NCI-H187 (cell line): Measurements from ENCODE around the gene TEKT5.
"Not testable (repeated sequence)": the region's sequence is repeated elsewhere in the genome, so short reads cannot be mapped to it uniquely, and the experiment has no call there.

Source experiments
- DNase-seq, 2 experiments: peaks; one replicate each; lab custom pipeline; 2025; lab: John Stamatoyannopoulos, UW

TEKT5 gene

DNA sequence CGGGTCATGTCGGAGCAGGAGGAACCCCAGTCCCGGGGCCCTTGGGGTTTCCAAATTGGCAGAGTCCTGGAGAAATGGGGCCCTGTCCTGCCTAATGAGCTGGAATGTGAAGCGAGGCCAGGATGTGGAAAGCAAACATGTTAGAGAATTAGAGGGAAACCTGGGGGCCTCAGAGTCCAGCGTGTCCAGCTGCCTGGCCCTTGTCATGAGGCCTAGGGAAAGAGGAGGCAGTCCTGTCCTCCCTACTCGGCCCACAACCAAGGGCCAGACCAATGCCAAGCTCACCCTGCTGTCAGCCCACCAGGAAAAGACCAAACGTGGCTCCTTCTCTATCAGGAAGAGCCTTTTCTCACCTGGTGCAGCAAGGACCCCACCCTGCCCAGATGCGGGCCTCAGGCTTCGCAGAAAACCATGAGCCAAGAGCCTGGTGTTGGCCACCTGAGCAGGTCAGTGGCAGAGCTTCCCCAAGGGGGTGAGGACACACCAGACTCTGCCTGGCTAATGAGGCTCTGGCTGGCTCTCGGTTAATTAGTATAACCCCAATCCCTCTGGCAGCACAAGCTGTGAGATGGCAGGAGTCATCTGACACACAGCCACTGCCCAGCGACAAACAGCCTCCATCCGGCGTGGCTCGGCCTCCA, 10.1 kb downstream of the TEKT5 start:
- DNase-seq, result no peak

GRCh38 chr16:10683170-10683569, 11.6 kb downstream of the TEKT5 start:
- DNase-seq, result no peak

- no peak for DNase-seq
These were observed 12.1 kb downstream of the TEKT5 start for GRCh38 chr16:10682604-10683003.

DNA sequence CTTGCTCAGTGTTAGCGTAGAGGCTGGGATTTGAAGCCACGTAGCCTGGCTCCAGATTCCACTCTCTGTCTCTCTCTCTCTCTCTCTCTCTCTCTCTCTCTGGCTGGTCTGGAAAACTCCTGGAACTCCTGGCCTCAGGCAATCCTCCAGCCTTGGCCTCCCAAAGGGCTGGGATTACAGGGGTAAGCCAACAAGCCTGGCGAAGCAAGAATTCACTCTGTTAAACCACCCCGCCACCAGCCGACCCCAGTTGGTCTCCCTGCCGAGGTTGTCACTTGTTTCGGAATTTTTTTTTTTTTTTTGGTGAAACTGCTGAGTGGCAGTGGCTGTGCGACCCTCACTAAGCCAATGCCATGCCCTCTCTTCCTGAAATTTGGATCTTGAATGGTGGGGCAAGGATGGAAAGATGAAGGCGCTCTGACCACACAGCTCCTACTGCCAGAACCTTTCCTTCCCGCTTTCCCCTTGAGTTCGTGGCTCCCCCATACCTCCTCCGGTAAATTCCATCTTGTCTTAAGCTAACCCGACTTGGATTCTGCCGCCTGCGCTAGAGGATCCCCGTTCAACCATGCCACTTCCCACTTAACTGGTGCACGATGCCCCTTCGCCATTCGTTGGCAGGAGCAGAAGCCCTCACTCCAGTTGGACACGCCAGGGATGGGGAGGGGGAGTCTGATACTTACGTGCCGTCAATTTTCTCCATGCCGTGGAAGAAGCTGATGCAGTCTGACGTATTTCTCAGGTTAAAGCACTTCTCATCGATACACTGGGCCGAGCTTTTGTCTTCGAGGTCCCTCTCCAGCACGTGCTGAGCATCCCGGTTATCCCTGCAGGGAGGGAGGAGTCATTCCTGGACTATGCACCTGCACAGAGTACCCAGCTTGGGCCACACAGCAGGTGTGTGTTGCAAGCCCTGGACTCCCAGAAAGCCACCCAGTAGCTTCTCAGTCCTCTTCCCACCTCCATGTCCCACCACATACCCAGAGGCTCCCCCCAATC, 13.1 kb downstream of the TEKT5 start:
- no peak for DNase-seq

- DNase-seq, result no peak
These were observed 14.8 kb downstream of the TEKT5 start for GRCh38 chr16:10679921-10680320.

GRCh38 chr16:10679441-10679840, 15.3 kb downstream of the TEKT5 start:
- not testable (repeated sequence) for DNase-seq

- peak; percentile 8 to 9 for DNase-seq
These were observed 16.1 kb downstream of the TEKT5 start for GRCh38 chr16:10678655-10679054.

DNA sequence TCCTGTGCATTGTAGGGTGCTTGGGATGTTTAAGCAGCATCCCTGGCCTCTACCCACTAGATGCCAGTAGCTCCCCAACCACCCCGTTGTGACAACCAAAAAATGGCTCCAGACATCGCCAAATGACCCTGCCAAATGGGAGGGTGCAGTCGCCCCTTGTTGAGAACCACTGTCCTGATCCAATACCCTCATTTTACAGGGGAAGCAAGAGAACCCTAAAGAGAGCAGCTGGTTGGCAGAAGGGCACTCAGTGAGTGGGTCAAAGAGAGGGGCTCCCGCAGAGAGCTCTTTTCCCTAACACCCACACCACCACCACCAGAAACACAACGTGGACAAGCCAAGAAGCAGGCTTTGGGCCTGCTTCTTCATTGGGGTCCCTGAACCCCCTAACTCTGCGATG, 18.4 kb downstream of the TEKT5 start:
- no peak for DNase-seq

- DNase-seq, result no peak
These were observed 18.9 kb downstream of the TEKT5 start for GRCh38 chr16:10675861-10676260.

DNA sequence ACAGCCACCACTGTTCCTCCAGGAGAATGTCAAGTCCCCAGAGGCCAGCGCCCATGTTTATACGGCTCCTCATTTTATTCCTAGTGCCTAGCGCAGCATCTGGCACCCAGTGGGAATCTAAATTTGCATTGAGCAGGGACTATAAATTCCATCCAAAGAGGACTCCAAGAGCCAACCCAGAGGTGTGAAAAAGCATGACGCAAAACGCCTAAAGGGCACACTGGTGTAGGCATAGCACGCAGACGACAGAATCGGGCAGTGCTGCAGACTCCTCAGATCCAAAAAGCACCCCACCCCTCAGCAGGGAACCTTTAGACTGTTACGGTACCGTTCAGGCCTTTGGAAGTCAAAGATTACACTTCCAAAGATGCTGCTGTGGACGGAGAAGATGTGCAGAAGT, 19.5 kb downstream of the TEKT5 start:
- DNase-seq, result no peak

DNA sequence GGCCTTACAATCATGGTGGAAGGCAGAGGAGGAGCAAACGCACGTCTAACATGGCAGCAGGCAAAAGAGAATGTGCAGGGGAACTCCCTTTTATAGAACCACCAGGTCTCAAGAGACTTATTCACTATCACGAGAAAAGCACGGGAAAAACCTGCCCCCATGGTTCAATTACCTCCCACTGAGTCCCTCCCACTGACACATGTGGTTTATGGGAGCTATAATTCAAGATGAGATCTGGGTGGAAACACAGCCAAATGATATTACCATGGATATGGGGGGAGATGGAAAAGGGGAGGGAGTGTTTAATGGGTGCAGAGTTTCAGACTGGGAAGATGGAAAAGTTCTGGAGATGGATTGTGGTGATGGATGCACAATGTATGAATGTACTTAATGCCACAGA, 23.0 kb downstream of the TEKT5 start:
- DNase-seq, result no peak

GRCh38 chr16:10669791-10670190, 24.9 kb downstream of the TEKT5 start:
- no peak for DNase-seq

DNA sequence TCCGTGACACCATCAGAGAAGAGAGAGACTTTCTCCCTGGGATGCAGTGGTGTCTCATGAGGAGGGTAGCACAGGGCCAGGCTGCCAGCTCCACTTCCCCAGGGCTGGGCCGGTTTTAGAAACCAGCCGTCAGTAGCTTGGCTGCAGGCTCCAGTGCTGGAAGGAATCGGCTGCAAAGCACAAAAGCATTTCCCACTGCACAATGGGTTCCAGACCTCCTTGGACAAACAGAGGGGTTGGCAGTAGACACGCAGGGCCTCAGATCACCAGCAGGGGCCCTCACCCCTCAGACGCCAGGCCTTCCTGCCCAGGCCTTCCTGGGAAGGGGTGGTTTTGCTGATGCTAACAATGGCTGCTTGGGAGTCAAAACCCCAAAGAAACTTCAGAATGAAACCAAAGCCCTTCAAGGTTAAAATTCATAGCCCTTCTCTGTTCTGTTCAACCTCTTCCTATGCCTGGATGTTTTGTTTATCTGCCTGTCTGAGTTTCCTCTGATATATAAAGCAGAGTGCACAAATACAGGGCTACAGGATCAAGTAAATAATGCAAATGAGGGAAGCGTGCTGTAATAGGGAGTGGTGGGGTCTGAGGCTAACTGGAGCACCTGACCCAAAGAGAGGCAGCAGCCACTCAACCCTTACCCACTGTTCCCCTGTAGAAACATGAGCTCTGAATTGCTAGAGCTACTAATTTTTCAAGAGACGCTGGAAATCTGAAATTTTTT, 26.2 kb downstream of the TEKT5 start:
- DNase-seq, result no peak

- no peak for DNase-seq
These were observed 27.5 kb downstream of the TEKT5 start for GRCh38 chr16:10667239-10667638.

GRCh38 chr16:10666291-10666690, 28.4 kb downstream of the TEKT5 start:
- no peak for DNase-seq

DNA sequence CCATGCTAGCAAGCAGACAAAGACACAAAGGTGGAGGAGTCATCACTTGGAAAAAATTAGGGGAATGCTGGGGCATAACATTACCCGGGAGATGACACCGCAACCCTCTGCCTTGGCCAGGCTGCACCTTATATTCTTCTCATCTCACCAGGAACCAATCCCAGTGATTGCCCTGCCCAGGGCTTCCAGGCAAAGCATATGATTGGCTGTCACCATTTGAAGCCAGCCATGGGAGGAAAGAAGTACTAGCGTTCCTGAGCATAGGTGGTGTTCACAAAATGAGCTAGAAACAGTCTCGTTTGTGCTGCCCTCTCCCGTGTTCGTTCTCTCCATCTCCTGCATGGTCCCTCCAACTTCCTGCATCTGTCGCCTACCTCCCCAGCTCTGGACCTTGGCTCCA, 29.6 kb downstream of the TEKT5 start:
- no peak for DNase-seq

- no peak for DNase-seq
These were observed 30.0 kb downstream of the TEKT5 start for GRCh38 chr16:10664720-10665126.

GRCh38 chr16:10663744-10664143, 31.0 kb downstream of the TEKT5 start:
- DNase-seq, result no peak

- DNase-seq, result no peak
These were observed 31.6 kb downstream of the TEKT5 start for GRCh38 chr16:10663146-10663545.

GRCh38 chr16:10662212-10662611, 32.5 kb downstream of the TEKT5 start:
- DNase-seq, result no peak

DNA sequence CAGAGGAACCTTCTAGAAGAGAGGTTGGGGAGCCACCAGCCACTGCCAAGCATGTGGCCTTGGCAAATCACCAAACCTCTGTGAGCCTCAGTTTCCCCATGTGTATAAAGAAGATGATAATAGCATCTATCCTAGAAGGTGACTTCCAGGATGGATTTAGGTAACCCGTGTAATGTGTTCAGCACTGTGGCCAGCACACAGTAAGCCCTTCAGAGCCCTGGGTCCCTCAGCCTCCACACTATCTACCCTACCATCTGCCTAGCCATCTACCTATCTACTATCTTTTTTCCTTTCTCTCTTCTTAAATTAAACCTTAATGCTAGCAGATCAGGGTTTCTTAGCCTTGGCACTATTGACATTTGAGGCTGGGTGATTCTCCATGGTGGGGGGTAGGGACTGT, 33.0 kb downstream of the TEKT5 start:
- DNase-seq, result no peak

DNA sequence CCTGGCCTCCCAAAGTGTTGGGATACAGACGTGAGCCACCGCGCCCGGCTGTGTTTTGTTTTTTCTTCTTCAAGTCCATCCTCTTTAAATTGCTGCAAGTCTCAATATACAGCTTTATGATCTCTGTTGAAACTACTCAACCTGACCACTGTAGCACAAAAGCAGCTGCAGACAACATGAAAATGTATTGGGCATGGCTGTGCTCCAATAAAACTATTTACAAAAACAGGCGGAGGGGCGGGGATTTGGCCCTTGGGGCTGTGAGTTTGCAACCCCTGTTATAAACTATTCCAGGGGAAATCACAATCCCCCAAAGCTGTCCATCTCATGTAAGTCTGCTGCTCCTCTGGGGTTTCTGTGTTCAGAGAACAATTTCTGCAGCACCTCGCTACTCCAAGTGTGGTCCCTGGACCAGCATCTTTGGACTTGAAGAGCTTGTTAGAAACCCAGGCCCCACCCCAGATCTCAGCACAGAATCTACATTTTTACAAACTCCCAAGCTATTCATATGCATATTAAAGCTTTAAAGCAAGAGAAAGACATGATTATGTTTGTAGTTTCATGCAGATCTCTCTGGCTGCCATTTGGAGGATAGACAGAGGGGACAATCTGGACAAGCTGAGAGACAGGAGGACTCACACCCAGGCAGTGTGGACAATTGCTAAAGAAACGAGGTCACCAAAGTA, 33.6 kb downstream of the TEKT5 start:
- no peak for DNase-seq
